Activated CD4-positive, alpha-beta T cell treated with anti-CD3 and anti-CD28 coated beads for 24 hours (primary cell): Measurements from ENCODE around the gene STEAP3.
"Not testable (repeated sequence)": the region's sequence is repeated elsewhere in the genome, so short reads cannot be mapped to it uniquely, and the experiment has no call there.

Experiments used
- DNase-seq, 2 donors: peaks; one replicate each; pipeline ENCODE4 v3.0.0-alpha.2; 2020; ENCODE audit warnings: low read depth in 2 of 2

STEAP3 gene

DNA sequence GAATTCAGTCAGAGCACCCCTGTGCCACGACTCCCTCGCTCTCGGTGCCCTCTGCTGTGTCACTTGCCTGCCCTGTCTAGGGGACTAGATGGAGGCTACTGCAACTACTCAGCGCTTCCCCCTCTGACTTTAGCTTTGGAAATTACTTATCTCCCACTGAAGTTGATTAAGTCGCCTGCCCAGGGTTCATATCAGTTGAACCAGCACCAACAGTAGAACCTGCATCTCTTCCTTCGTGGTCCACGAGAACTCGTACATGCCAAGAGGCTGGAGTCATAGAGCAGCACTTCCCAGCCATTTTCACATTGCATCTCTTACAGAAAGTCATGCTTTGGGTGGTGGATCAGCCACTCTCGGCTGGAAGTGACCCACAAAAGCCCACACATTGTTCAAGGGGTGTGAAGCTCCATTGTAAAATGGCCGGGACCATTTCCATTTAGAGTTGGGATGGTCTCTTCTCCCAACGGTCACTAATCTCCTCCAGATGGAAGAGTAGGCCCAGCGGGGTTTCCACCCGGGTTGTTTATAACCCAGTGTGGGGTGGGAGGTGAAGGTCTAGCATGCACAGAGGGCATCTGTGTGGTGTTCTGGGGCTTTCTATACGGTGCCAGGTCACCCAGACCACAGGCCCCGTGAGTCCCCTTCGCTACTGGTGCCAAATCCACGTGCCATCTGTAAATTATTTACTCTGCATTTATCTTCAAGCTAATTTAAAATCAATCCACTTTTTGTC, 38.0 kb downstream of the STEAP3 start:
- DNase-seq: no peak

DNA sequence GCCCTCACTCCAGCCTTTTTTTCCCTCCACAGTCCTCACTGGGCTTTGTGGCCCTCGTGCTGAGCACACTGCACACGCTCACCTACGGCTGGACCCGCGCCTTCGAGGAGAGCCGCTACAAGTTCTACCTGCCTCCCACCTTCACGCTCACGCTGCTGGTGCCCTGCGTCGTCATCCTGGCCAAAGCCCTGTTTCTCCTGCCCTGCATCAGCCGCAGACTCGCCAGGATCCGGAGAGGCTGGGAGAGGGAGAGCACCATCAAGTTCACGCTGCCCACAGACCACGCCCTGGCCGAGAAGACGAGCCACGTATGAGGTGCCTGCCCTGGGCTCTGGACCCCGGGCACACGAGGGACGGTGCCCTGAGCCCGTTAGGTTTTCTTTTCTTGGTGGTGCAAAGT, 39.4 kb downstream of the STEAP3 start:
- no peak for DNase-seq

DNA sequence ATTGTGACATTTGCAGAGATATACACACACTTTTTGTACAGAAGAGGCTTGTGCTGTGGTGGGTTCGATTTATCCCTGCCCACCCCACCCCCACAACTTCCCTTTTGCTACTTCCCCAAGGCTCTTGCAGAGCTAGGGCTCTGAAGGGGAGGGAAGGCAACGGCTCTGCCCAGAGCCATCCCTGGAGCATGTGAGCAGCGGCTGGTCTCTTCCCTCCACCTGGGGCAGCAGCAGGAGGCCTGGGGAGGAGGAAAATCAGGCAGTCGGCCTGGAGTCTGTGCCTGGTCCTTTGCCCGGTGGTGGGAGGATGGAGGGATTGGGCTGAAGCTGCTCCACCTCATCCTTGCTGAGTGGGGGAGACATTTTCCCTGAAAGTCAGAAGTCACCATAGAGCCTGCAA, 40.0 kb downstream of the STEAP3 start:
- no peak for DNase-seq

DNA sequence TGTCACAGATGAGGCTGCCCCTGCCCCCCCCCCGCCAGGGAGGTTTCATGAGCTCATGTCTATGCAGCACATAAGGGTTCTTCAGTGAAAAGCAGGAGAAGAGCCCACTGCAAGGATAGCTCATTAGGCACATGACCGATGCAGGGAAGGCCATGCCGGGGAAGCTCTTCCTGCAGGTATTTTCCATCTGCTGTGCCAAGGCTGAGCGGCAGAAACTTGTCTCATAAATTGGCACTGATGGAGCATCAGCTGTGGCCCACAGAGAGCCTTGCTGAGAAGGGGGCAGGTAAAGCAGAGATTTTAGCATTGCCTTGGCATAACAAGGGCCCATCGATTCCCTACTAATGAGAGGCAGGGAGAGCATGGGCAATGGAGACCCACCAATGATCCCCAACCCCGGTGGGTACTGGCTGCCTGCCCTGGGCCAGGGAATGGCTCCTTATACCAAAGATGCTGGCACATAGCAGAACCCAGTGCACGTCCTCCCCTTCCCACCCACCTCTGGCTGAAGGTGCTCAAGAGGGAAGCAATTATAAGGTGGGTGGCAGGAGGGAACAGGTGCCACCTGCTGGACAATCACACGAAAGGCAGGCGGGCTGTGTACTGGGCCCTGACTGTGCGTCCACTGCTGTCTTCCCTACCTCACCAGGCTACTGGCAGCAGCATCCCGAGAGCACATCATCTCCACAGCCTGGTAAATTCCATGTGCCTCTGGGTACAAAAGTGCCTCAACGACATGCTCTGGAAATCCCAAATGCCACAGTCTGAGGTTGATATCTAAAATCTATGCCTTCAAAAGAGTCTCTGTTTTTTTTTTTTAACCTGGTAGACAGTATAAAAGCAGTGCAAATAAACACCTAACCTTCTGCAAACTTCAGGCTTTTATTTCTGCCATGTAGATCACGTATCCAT, 41.4 kb downstream of the STEAP3 start:
- DNase-seq: peak in 1 of 2 donors; percentile 15

DNA sequence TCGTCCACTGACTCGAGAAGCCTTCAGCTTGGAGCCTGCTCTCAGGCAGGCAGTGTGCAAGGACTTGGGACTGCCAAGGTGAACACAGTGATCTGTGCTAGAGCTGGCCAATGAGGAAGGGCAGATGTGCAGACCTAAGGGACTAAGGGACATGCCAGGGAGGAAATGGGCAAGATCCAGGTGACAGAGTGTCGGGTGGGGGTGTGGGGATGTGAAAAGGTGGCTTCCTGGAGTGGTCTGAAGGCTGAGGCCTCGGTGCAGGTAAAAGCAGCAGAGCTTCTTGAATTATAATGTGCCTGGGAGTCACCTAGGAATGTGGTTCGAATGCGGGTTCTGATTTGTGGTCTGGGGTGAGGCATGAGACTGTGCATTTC, 42.0 kb downstream of the STEAP3 start:
- no peak for DNase-seq

DNA sequence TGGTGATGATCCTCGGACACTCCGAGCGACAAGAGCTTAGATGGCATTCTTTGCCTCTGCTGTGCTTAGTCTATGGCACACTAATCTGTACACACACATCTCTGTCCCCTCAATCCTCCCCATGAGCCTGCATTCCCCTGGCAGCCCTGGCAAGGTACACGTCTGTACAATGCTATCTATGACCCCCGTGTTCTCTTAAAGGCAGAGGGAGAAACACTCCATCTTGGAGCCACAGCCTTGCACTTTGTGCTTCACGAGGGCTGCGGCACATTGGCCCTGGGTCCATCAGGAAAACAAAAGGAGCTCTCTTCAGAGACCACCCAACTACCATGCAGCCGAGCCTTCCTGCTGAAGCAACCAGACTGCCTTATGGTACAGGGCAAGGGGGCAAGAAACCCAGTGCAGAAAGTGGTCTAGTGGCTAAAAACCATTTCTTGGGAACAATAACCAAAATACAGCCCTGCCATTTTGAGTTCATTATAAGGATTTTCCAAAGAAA, 42.5 kb downstream of the STEAP3 start:
- DNase-seq: no peak

DNA sequence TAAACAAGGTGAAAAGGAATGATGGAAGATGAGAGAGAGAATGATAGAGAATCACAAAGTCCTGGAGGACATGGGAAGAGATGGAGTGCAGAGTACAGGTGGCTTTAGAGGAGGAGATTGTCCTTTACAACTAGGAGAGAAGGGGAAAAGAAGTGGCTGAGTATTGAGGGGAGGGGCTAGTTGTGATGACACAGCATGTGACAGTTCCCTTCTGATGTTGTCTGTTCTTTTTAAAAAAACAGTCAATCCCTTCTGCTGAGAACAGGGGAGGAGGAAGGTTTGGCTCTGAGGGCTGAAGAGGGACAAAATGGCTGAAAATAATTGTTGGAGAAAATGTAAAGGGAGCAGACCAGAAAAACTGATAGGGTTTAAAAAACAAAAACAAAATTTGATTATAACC, 44.0 kb downstream of the STEAP3 start:
- DNase-seq: no peak

DNA sequence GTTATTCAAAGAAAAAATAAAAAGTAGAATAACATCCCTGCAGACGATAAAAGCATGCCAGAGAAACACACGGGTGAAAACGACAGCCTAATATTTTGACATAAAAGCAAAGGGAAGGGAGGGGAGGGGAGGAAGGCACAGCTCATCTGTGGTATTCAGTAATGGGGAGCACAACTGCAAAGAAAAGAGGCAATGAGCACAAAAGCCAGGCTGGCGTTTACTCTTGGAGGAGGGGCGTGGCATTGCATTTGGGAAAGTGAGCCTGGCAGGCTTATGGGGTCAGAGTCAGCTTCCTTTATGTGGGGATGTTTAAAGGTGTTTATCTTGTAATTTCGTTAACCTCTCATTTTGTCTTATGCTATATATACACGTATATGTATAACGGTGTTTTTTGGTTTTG, 53.2 kb downstream of the STEAP3 start:
- DNase-seq: no peak

DNA sequence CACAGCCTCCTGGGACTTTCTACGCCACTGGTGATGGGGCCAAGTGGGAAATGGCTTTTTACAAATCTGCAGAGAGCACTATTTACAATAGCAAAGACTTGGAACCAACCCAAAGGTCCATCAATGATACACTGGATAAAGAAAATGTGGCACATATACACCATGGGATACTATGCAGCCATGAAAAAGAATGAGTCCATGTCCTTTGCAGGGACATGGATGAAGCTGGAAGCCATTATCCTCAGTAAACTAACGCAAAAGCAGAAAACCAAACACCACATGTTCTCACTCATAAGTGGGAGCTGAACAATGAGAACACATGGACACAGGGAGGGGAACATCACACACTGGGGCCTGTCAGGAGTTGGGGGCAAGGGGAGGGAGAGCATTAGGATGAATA, 54.8 kb downstream of the STEAP3 start:
- not testable (repeated sequence) for DNase-seq

DNA sequence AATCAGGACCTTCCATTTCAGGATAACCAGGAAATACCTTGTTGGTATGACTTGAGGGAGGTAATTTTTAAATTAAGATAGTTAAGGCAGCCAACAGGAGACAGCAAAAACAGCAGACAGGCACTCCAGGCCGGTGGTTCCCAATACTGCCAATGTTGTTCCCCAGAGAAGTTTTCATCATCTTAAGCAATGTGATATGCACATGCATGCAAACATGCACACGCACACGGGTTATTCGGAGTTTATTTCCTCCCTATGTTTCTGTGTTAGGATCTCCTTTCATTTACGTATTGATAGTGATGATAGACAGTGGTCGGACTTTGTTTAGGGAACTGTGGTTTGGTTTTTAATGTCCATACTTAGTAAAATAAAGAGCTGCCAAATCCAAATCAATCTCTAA, 55.3 kb downstream of the STEAP3 start:
- no peak for DNase-seq

DNA sequence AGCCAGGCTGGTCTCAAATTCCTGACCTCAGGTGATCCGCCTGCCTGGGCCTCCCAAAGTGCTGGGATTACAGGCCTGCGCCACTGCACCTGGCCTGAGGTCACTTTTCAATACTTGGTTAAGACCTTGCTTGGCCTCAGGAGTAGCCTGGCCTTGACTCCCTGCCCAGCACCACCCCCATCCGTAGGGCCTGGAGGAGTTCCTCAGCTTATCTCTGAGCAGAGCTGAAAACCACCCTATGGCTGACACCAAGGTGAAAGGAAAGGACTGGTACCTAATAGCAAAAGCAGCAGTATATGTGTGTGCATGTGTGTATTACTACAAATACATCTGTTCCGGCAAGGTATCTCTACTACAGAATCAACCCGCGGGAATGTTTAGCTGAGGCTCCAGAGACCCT, 56.0 kb downstream of the STEAP3 start:
- no peak for DNase-seq

DNA sequence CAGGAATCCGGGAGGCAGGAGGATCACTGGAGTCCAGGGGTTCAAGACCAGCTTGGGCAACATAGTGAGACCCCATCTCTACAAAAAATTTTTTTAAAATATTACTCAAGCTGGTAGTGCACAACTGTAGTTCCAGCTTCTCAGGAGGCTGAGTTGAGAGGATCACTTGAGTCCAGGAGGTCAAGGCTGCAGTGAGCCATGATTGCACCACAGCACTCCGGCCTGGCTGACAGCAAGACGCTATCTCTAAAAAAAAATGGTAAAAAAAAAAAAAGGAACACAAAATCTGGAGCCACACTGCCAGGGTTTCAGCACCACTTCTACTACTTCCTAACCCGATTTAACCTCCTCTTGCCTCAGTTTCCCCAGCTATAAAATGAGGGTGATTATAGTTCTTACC, 57.0 kb downstream of the STEAP3 start:
- no peak for DNase-seq

DNA sequence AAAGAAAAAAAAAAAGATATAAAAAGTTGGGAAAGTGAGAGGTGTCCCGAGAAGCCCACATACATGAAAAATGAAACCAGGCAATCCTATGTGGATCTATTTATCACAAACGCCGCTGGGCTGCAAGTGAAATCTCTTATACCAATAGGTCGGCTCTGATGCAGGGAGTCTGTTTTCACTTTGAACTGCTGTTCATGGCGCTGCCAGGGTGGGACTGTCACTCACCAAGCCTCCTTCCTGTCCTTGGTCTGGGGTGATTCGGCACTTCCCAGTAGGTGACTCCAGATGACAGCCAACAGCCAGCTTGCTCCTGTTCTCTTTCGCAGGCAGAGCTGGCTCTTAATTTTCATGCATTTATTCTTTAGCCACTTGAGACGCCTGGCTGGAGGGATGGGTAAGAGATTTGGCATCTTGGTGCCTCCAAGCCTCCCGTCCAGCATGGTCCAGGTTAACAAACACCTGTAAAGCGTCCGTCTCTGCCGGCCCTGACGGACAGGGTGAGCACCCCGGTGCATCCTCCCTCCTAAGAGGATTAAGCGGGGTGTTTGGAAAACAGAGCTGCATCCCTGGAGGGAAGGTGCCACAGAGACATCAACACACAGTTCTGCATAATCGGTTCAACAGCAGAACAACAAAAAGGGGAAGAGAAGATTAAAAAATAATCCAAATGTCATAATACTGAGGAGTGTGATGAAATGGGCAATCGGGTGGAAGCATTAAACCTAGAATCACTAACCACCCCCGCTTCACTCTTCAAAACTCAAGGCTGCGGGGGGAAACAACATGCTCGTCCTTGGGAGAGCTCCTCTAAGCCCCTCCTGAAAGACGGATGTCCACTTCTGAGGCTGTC, 58.7 kb downstream of the STEAP3 start:
- no peak for DNase-seq

DNA sequence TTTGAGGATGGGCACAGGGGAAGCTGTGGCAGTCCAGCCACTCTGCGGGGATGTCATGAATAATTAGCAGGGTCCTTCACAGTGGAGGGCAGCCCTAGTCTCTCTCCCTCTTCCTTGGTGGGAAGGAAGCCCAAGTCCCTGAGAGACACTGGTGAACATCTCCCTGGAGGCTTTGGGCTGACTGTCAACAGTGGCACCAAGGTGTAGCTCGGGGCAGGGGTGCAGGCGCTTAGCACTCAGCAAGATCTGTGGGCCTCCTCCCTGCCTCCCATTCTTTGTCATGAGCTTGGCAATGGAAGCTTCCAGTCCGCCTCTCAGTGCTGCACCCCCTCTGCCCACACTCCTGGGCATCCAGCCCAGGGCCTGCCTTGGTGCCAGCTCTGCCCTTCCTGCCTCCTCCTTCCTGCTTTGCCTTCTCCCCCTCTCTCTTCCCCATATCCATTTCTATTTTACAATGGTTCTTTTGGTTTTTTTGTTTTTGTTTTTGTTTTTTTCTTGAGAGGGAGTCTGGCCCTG, 59.4 kb downstream of the STEAP3 start:
- DNase-seq: no peak

DNA sequence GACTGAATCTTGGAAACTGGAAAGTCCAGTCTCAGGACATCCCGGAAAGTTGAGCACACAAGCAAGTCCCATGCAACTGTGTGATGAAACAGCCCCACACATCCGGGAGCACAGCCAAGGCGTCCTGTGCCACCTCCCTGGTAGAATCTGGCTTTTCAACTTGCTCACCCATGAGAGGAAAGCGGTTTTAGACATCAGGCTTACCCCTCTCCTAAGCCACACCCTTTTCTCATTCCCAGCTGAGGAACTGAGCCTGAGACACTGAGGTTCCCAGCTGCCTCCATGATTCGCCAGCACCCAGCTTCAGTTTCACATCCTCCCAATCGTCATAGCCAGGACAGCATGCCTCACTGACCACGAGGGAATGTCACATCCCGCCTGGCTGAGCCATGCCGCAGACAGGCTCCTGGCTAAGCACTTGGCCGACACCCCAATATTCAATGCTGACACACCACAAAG, 60.3 kb downstream of the STEAP3 start:
- DNase-seq: no peak

DNA sequence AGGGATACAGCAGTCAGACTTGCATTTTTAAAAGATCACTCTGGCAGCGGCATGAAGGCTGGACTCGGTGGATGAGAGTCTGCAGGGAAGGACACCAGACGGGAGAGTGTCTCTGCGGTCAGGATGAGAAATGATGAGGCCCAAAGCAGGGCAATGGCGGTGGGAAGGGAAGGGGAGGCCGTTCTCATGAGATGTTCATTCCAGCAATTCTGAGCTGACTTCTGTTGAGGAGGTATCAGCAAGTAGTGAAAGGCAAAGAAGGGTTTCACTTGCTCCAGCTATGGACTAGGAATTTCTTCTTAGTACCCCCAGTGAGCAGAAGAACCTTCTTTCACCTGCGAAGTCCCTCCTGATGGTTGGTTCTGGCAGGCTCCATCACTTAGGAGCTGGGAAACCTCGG, 63.0 kb downstream of the STEAP3 start:
- DNase-seq: no peak

DNA sequence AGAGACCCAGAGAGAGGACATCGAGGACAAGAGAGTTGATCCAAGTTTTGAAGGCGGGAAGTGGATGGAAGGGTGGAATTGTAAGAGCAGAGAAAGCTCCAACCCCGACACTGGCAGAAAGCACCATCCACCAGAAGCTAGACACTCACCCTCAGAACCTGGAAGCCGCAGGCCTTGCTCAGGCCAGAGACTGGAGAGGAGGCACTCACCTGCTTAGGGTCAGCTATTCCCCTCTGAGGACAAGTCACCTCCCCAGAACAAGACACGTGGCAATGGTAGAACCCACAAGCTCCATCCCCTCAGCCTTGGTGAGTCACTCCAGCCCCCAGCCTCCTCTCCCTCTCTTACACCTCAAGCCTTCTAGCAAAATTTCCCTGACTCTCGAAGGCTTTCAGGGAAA, 64.9 kb downstream of the STEAP3 start:
- no peak for DNase-seq

DNA sequence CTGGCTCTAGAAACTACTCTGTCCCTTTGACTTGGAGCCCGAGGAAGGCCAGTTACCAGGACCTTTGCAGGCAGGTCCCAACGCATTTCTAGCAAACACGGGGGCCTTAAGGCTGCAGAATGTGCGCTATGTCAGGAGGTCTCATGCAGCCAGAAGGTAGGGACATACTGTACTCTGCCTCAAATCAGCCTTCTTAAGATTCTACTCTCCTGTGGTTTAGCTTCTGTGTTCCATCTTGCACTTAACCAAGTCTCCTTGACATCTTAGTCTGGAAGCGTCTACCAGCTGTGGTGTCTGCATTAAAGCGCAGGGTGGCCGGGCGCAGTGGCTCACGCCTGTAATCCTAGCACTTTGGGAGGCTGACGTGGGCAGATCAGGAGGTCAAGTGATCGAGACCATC, 65.5 kb downstream of the STEAP3 start:
- DNase-seq: no peak

DNA sequence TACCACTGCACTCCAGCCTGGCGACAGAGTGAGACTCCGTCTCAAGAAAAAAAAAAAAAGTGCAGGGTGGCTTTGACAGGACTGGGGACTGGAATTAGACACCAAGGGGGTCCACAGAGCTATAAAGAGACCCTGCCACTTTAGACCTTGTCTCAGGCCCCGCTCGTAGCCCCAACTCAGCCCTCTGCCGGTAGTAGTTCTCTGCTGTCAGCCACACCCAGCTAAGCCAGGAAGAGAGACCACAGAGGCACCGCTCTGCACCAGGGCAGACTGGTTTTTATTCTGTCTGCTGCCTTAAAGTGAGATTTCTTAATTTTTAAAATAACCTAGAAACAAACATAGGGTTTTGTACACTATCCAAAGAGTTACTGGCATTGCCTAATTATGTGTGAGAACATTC, 66.0 kb downstream of the STEAP3 start:
- no peak for DNase-seq

DNA sequence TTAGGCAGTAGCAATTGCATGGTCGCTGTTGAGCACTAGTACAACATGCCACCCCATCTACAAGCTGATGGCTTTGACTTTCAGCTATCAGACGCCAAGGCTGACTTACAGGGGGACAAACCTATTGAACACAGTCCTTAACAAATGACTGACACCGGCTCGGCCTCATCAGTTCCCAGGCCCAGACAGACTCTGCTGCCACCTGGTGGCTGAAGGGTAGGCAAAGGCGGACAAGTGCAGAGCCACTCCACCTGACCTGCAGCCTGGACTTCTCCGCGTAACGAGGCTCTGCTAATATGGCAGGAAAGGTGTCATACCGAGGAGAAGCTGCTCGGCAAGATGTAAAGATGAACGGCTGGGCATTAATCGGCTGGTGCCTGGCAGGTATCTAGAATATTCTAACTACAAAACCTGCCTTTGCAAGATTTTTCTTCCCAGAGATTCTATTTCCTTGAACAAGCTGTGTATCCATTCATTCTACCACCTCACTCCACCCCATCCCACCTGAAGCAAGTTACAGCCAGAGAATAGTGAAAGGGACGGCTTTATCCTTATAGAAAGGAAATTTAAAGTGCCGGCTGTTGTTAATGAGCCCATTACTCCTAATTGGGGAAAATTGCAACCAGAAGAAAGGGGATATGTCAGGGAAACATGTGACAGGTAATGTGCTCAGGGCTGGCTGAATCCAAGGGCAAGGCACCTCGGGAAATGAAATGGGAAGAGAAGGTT, 67.4 kb downstream of the STEAP3 start:
- DNase-seq: peak; percentile 50 to 58

DNA sequence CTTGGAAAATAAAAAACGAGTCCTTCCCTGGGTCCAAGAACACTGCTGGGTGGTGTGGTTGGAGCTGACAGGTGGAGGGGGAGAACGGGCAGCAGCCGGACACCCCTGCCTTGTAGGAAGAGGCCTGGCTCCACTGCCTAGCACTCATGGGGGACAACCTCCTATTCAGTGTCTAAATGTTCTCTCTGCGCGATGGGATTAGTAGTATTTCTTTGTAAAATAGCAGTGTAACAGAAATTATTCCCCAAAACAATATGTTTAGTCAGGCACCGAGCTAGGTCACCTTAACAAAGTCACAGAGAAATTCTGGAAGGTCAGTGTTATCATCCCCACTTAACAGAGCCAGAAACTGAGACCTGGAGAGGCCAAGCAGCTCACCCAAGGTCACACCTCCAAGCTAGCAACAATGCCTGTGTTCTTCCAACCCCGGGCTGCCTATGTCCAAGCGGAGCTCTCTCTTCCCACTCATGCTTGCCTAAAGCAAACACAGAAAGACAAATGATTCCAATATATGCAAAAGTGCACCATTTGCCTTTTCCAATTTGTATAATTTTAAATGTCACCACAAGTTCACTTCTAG, 68.0 kb downstream of the STEAP3 start:
- no peak for DNase-seq
